HepG2 (cell line): Measurements from ENCODE around the gene GPATCH3. TPM values are rescaled to one million over a fixed set of nuclear protein-coding genes. Genes with fewer than 3 reads are reported as not detected.

Experiments used
- CREB1 ChIP-seq, 2 experiments: fragments of 450-650 bp in 1 of 2; IDR thresholded peaks; 2 replicates each; pipeline ENCODE4 v1.6.1; 2016 to 2017; ENCODE audit warnings: control low read depth in 1 of 2, mild to moderate bottlenecking in 1 of 2, missing compliant biosample characterization in 1 of 2, missing genetic modification characterization in 1 of 2
- PCBP1 ChIP-seq: fragments of 200-400 bp; formaldehyde crosslinking; IDR thresholded peaks from 2 replicates; pipeline ENCODE4 v1.6.1; 2017; ENCODE audit warnings: mild to moderate bottlenecking, low read depth, low read length, borderline replicate concordance
- ZBTB40 ChIP-seq, 2 experiments: fragments of 450-650 bp in 1 of 2; sonication (generic) in 1 of 2; formaldehyde crosslinking in 1 of 2; IDR thresholded peaks; 2 replicates each; pipeline versions ENCODE4 v1.6.1 to v1.8.0; 2016 to 2022; ENCODE audit warnings: antibody characterized with exemption in 1 of 2, mild to moderate bottlenecking in 1 of 2, missing genetic modification reagents in 1 of 2
- ZBTB49 ChIP-seq: sonication (generic); formaldehyde crosslinking; IDR thresholded peaks from 2 replicates; pipeline ENCODE4 v1.4.0; 2020; ENCODE audit warnings: missing genetic modification reagents, borderline replicate concordance
- ZNF589 ChIP-seq: sonication (generic); formaldehyde crosslinking; conservative IDR thresholded peaks from 2 replicates; pipeline ENCODE4 v1.8.0; 2022; ENCODE audit warnings: mild to moderate bottlenecking, moderate library complexity, missing genetic modification reagents
- polyA plus RNA-seq, 8 experiments: library from polyadenylated mRNA; depleted of rRNA in 3 of 8; stranded (reverse) in 7 of 8; unstranded in 1 of 8; fragments of >200 nt; fragmentation: Illumina TruSeq in 4 of 8; extraction: Trizol in 4 of 8; gene quantifications; 2 replicates each; pipeline versions ENCODE4 v1.2.1 to v1.2.3, GENCODE V29; 2011 to 2016; ENCODE audit warnings: low read depth in 4 of 8, missing spikeins in 1 of 8, mixed read lengths in 1 of 8; ENCODE audit not compliant: insufficient read depth in 1 of 8
- total RNA-seq, 5 experiments: library from RNA; depleted of rRNA; stranded (reverse); fragments of >200 nt; fragmentation: Illumina TruSeq; extraction: Trizol; gene quantifications; 2 replicates each; pipeline ENCODE4 v1.2.3, GENCODE V29; 2016; ENCODE audit warnings: low read depth in 1 of 5
- TF ChIP-seq, protein P1 (sequence below): sonication (generic); formaldehyde crosslinking; IDR thresholded peaks from 2 replicates; pipeline ENCODE4 v1.4.0; 2020; ENCODE audit warnings: mild to moderate bottlenecking, missing genetic modification reagents

GPATCH3 gene
- total and polyA plus RNA-seq, 2 of the 13 experiments (the other 11 are each of a cell fraction or from before 2014, with no cell fraction given), result 8.3 to 11.0 TPM

DNA sequence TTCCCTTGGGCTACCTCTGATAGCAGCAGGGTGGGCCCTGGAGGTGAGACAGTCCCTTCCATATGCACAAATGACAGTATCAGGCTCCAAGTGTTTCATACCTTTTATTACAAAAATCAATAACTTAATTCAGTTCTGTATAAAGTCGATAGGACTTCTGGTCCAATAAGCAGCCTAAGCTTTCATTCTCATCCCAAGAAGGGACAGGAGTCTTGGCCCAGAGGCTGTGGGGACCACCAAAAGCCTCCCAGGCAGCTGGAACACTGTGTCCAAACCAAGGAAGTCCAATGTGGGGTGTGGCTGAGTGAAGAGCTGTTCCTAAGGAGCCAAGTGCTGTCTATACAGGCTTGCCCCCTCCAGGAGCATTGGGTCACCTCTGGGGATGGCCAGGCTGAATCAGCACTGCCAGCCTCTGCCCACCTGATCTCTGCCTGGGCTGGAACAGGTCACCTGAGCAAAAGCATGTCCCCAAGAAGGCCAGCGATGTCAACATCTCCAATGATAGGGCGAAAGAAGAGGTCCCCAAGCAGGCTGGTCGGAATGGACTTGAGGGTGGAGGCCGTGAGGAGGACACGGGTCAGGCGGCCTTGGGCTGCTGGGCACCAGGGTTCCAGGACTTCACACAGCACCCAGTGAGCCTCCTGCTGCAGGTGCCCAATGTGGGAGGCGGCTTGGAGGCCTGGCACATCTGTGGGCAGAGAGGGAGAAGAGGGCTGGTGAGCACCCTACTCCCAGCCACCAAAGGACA lies 11.3 kb upstream of the GPATCH3 start (continued):
- TF ChIP-seq ZBTB40 (IDR thresholded peaks at IDR 0.05) (no peak), ZBTB40 (CRISPR knock-in tag; IDR thresholded peaks at IDR 0.05) (no peak), ZBTB49 (CRISPR knock-in tag) (0 out of 2 replicates have a peak, but pooled peaks have one; percentile 29), PCBP1 (no peak), CREB1 (IDR thresholded peaks at IDR 0.05) (no peak), CREB1 (CRISPR knock-in tag; IDR thresholded peaks at IDR 0.05) (no peak), ZNF589 (no peak)
- TF ChIP-seq, protein P1, sequence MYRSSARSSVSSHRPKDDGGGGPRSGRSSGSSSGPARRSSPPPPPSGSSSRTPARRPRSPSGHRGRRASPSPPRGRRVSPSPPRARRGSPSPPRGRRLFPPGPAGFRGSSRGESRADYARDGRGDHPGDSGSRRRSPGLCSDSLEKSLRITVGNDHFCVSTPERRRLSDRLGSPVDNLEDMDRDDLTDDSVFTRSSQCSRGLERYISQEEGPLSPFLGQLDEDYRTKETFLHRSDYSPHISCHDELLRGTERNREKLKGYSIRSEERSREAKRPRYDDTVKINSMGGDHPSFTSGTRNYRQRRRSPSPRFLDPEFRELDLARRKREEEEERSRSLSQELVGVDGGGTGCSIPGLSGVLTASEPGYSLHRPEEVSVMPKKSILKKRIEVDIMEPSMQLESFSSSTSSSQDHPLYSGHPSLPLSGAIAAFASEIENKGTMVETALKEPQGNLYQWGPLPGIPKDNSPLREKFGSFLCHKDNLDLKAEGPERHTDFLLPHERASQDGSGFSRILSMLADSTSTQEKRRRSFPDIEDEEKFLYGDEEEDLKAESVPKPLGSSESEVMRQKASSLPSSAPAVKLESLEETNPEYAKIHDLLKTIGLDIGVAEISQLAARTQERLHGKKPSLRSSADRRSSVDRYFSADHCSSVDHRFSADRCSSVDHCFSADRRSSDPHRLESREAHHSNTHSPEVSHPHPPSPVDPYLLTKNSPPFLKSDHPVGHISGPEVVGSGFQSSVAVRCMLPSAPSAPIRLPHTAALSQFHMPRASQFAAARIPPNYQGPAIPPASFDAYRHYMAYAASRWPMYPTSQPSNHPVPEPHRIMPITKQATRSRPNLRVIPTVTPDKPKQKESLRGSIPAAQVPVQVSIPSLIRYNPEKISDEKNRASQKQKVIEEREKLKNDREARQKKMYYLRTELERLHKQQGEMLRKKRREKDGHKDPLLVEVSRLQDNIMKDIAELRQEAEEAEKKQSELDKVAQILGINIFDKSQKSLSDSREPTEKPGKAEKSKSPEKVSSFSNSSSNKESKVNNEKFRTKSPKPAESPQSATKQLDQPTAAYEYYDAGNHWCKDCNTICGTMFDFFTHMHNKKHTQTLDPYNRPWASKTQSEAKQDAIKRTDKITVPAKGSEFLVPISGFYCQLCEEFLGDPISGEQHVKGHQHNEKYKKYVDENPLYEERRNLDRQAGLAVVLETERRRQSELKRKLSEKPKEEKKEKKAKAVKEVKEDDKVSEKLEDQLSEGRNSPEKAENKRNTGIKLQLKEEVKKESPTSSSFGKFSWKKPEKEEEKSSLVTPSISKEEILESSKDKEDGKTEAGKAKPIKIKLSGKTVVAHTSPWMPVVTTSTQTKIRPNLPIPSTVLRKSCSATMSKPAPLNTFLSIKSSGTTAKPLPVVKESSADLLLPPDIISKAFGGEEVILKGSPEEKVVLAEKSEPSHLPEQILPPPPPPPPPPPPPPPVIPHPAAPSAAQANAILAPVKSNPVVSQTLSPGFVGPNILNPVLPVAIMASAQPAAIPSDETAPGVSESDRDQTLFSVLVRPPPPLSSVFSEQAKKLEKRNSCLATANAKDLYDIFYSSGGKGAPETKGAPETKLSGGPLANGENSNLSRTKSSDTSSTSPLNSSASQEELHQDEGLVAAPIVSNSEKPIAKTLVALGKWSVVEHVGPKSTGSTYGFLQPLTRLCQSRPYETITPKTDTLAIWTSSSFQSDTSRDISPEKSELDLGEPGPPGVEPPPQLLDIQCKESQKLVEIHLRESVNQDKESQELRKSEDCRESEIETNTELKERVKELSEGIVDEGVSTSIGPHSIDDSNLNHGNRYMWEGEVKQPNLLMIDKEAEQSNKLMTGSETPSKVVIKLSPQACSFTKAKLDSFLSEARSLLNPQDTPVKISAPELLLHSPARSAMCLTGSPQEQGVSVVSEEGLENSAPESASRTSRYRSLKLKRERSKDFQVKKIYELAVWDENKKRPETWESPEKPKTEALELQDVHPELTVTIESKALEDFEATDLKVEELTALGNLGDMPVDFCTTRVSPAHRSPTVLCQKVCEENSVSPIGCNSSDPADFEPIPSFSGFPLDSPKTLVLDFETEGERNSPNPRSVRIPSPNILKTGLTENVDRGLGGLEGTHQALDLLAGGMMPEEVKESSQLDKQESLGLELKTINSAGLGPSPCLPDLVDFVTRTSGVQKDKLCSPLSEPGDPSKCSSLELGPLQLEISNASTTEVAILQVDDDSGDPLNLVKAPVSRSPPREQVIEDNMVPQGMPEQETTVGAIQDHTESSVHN (CRISPR knock-in tag), result no peak
